Measurements from ENCODE around the gene ADCY2. TPM values are rescaled to one million over a fixed set of nuclear protein-coding genes. Genes with fewer than 3 reads are reported as not detected.
A peak's percentile ranks its signal among the peaks of the same experiment; 100 is the strongest.

The ADCY2 gene
- total RNA-seq, 2 experiments from 2014 or later, result not detected

GRCh38 chr5:7824995-7825394, 429.1 kb downstream of the ADCY2 start:
- CTCF ChIA-PET (ENCODE audit: unreplicated experiment), result no interaction called here
- H2AFZ ChIP-seq (ENCODE audit: low read length), result no peak overlapping the region
- no peaks in the 10 kb centered on the region for H4K20me1 ChIP-seq (ENCODE audit: insufficient read depth, low read length)
- H3K79me2 ChIP-seq (ENCODE audit: insufficient read depth, low read depth, low read length), result no peaks in the 10 kb centered on the region
- H3K4me1 ChIP-seq (ENCODE audit: insufficient read depth, low read length, poor library complexity, severe bottlenecking), result no peaks in the 10 kb centered on the region
- intact Hi-C loops (cut with micrococcal nuclease; ENCODE audit: unreplicated experiment), result no loop called here
- H3K36me3 ChIP-seq (ENCODE audit: insufficient read depth, low read length), result no peaks in the 10 kb centered on the region
- no peak overlapping the region for H3K4me2 ChIP-seq (ENCODE audit: low read length)
- POLR2A ChIA-PET, result no interaction called here
- TF ChIP-seq CTCF (conservative IDR thresholded peaks at IDR 0.05; ENCODE audit: low read length) (no peak), EZH2phosphoT487 (IDR thresholded peaks at IDR 0.05; ENCODE audit: borderline replicate concordance, low read depth, low read length) (no peak)
- no TSS peak for BruUV-seq (replicated peaks)
- no peak for DNase-seq (ENCODE audit: low spot score)
- H3K9me2 ChIP-seq (ENCODE audit: insufficient read depth, low read length), result no peaks in the 10 kb centered on the region
- H3K4me3 ChIP-seq (ENCODE audit: low read depth, low read length, poor library complexity, severe bottlenecking), result no peak overlapping the region
- H3K9me3 ChIP-seq (ENCODE audit: low read length), result no peaks in the 10 kb centered on the region
- no peak overlapping the region for H3K27ac ChIP-seq (ENCODE audit: low read depth, low read length, poor library complexity, severe bottlenecking)

GRCh38 chr5:7825630-7826029, 429.7 kb downstream of the ADCY2 start:
- Histone ChIP-seq H4K20me1 (ENCODE audit: insufficient read depth, low read length) (no peaks in the 10 kb centered on the region), H3K9me3 (ENCODE audit: low read length) (no peaks in the 10 kb centered on the region), H3K27ac (ENCODE audit: low read depth, low read length, poor library complexity, severe bottlenecking) (no peak overlapping the region), H3K36me3 (ENCODE audit: insufficient read depth, low read length) (no peaks in the 10 kb centered on the region), H3K4me2 (ENCODE audit: low read length) (no peak overlapping the region), H3K9me2 (ENCODE audit: insufficient read depth, low read length) (no peaks in the 10 kb centered on the region), H3K4me1 (ENCODE audit: insufficient read depth, low read length, poor library complexity, severe bottlenecking) (no peaks in the 10 kb centered on the region), H2AFZ (ENCODE audit: low read length) (no peak overlapping the region), H3K79me2 (ENCODE audit: insufficient read depth, low read depth, low read length) (no peaks in the 10 kb centered on the region), H3K4me3 (ENCODE audit: low read depth, low read length, poor library complexity, severe bottlenecking) (no peak overlapping the region)
- CTCF ChIA-PET (ENCODE audit: unreplicated experiment), result no interaction called here
- intact Hi-C loops (cut with micrococcal nuclease; ENCODE audit: unreplicated experiment), result no loop called here
- BruUV-seq (replicated peaks), result no TSS peak
- no peak for DNase-seq (ENCODE audit: low spot score)
- POLR2A ChIA-PET, result no interaction called here
- TF ChIP-seq CTCF (conservative IDR thresholded peaks at IDR 0.05; ENCODE audit: low read length), result no peak
- no peak for TF ChIP-seq EZH2phosphoT487 (IDR thresholded peaks at IDR 0.05; ENCODE audit: borderline replicate concordance, low read depth, low read length)

GRCh38 chr5:7827610-7828009, 431.7 kb downstream of the ADCY2 start:
- intact Hi-C loops (cut with micrococcal nuclease; ENCODE audit: unreplicated experiment), result no loop called here
- no peaks in the 10 kb centered on the region for H4K20me1 ChIP-seq (ENCODE audit: insufficient read depth, low read length)
- no TSS peak for BruUV-seq (replicated peaks)
- no peaks in the 10 kb centered on the region for H3K36me3 ChIP-seq (ENCODE audit: insufficient read depth, low read length)
- no peak overlapping the region for H3K27ac ChIP-seq (ENCODE audit: low read depth, low read length, poor library complexity, severe bottlenecking)
- CTCF ChIA-PET (ENCODE audit: unreplicated experiment), result no interaction called here
- H3K79me2 ChIP-seq (ENCODE audit: insufficient read depth, low read depth, low read length), result no peaks in the 10 kb centered on the region
- H3K9me3 ChIP-seq (ENCODE audit: low read length), result no peaks in the 10 kb centered on the region
- H2AFZ ChIP-seq (ENCODE audit: low read length), result no peak overlapping the region
- no peak overlapping the region for H3K4me3 ChIP-seq (ENCODE audit: low read depth, low read length, poor library complexity, severe bottlenecking)
- DNase-seq (ENCODE audit: low spot score), result no peak
- no peaks in the 10 kb centered on the region for H3K9me2 ChIP-seq (ENCODE audit: insufficient read depth, low read length)
- H3K4me2 ChIP-seq (ENCODE audit: low read length), result no peak overlapping the region
- TF ChIP-seq CTCF (conservative IDR thresholded peaks at IDR 0.05; ENCODE audit: low read length) (0 out of 2 replicates have a peak, but pooled peaks have one; percentile 23), EZH2phosphoT487 (IDR thresholded peaks at IDR 0.05; ENCODE audit: borderline replicate concordance, low read depth, low read length) (no peak)
- POLR2A ChIA-PET, result no interaction called here
- no peaks in the 10 kb centered on the region for H3K4me1 ChIP-seq (ENCODE audit: insufficient read depth, low read length, poor library complexity, severe bottlenecking)

Data from OCI-LY7 (cell line).